Measurements from ENCODE around the gene INHBC. TPM values are rescaled to one million over a fixed set of nuclear protein-coding genes. Genes with fewer than 3 reads are reported as not detected.
A peak's percentile ranks its signal among the peaks of the same experiment; 100 is the strongest.

INHBC gene
- total and polyA plus RNA-seq, 2 donors (not counting 1 experiment from before 2014, with no cell fraction given): 0.17 to 0.31 TPM

- H2AFZ ChIP-seq (ENCODE audit: insufficient read depth, low read depth, low read length, poor library complexity, severe bottlenecking): no peak overlapping the region
- ChIA-PET CTCF (interaction anchor here (0.6 to 7.6 kb wide), 11 partner anchors 15 to 705 kb away, joined by 4 to 166 read pairs (median 15); partner anchors contain the start of gene ARHGAP9), POLR2A (no interaction called here)
- H3K4me1 ChIP-seq (ENCODE audit: control insufficient read depth in 2 of 2, insufficient read depth in 2 of 2, low read length in 2 of 2): peaks cover 27 to 36% of the 10 kb centered on the region in 2 donors
- H3K9me3 Mint-ChIP-seq (ENCODE audit: insufficient read depth): no peaks in the 10 kb centered on the region
- peak overlapping the region; percentile 32 for H3K27ac Mint-ChIP-seq
- H3K27me3 Mint-ChIP-seq: peaks cover 4% of the 10 kb centered on the region
- H3K36me3 ChIP-seq (replicated peaks in 1 of 2; ENCODE audit: control extremely low read depth in 1 of 2, control insufficient read depth in 1 of 2, extremely low read depth in 1 of 2, insufficient read depth in 2 of 2, low read length in 1 of 2): no peaks in the 10 kb centered on the region
- intact Hi-C loops (cut with micrococcal nuclease): loop anchor here (2.0 to 10.0 kb wide), 3 partner anchors 150 to 345 kb away; partner anchors contain the start of genes CDK4, MARCHF9 and STAT6
- H3K4me1 Mint-ChIP-seq: peaks cover 44% of the 10 kb centered on the region
- TF ChIP-seq EZH2 (IDR thresholded peaks at IDR 0.05; ENCODE audit: borderline replicate concordance, insufficient read depth, low read depth, low read length, poor library complexity, severe bottlenecking): no peak
- TF ChIP-seq, protein P1, sequence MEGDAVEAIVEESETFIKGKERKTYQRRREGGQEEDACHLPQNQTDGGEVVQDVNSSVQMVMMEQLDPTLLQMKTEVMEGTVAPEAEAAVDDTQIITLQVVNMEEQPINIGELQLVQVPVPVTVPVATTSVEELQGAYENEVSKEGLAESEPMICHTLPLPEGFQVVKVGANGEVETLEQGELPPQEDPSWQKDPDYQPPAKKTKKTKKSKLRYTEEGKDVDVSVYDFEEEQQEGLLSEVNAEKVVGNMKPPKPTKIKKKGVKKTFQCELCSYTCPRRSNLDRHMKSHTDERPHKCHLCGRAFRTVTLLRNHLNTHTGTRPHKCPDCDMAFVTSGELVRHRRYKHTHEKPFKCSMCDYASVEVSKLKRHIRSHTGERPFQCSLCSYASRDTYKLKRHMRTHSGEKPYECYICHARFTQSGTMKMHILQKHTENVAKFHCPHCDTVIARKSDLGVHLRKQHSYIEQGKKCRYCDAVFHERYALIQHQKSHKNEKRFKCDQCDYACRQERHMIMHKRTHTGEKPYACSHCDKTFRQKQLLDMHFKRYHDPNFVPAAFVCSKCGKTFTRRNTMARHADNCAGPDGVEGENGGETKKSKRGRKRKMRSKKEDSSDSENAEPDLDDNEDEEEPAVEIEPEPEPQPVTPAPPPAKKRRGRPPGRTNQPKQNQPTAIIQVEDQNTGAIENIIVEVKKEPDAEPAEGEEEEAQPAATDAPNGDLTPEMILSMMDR (IDR thresholded peaks at IDR 0.05): no peak
- H4K20me1 ChIP-seq (ENCODE audit: control insufficient read depth, insufficient read depth, low read length, poor library complexity, severe bottlenecking): no peaks in the 10 kb centered on the region
- H3K27me3 ChIP-seq (replicated peaks in 1 of 4; ENCODE audit: control extremely low read depth in 1 of 4, control insufficient read depth in 3 of 4, insufficient read depth in 4 of 4, low read length in 3 of 4): no peaks in the 10 kb centered on the region
- 100% methylated on average over 3 of the region's 6 CpGs for WGBS (ENCODE audit: insufficient coverage)
- no peak overlapping the region for H3K27ac ChIP-seq (ENCODE audit: low read length in 2 of 2)
- no peaks in the 10 kb centered on the region for H3K9me3 ChIP-seq (ENCODE audit: control extremely low read depth in 1 of 3, control insufficient read depth in 2 of 3, insufficient read depth in 1 of 3, low read length in 2 of 3)
- no peak for ATAC-seq (ENCODE audit: low read depth)
- DNase-seq: no peak
- H3K4me2 ChIP-seq (replicated peaks; ENCODE audit: low read depth, low read length, poor library complexity, severe bottlenecking): no peak overlapping the region
- no peak overlapping the region for H3K4me3 ChIP-seq (ENCODE audit: control extremely low read depth in 1 of 5, extremely low read depth in 1 of 5, insufficient read depth in 1 of 5, low read depth in 2 of 5, low read length in 4 of 5)
- peaks cover 2% of the 10 kb centered on the region for H3K79me2 ChIP-seq (ENCODE audit: control insufficient read depth, insufficient read depth, low read length)
- H3K9ac ChIP-seq (ENCODE audit: low read length): no peak overlapping the region
- no peak overlapping the region for H3K4me3 Mint-ChIP-seq
Measured at GRCh38 chr12:57456737-57457490, 22.3 kb downstream of the INHBC start.

GRCh38 chr12:57458665-57459054 lies 24.1 kb downstream of the INHBC start:
- CTCF ChIA-PET: interaction anchor here (0.6 to 7.6 kb wide), 46 partner anchors 8 to 448 kb away, joined by 3 to 166 read pairs (median 4); partner anchors contain the start of genes ARHGAP9, B4GALNT1, DDIT3 and INHBC
- TF ChIP-seq, protein P1 (IDR thresholded peaks at IDR 0.05): no peak
- no peak for TF ChIP-seq EZH2 (IDR thresholded peaks at IDR 0.05; ENCODE audit: borderline replicate concordance, insufficient read depth, low read depth, low read length, poor library complexity, severe bottlenecking)

More at GRCh38 chr12:57458665-57459054, 24.1 kb downstream of the INHBC start:
- H3K27me3 ChIP-seq (replicated peaks in 1 of 4; ENCODE audit: control extremely low read depth in 1 of 4, control insufficient read depth in 3 of 4, insufficient read depth in 4 of 4, low read length in 3 of 4): no peaks in the 10 kb centered on the region
- no peaks in the 10 kb centered on the region for H4K20me1 ChIP-seq (ENCODE audit: control insufficient read depth, insufficient read depth, low read length, poor library complexity, severe bottlenecking)
- no peaks in the 10 kb centered on the region for H3K27me3 Mint-ChIP-seq
- no peaks in the 10 kb centered on the region for H3K9me3 Mint-ChIP-seq (ENCODE audit: insufficient read depth)
- peak overlapping the region; percentile 78 for H2AFZ ChIP-seq (ENCODE audit: insufficient read depth, low read depth, low read length, poor library complexity, severe bottlenecking)
- 8% methylated on average over 2 of the region's 3 CpGs for WGBS (ENCODE audit: insufficient coverage)
- H3K36me3 ChIP-seq (replicated peaks in 1 of 2; ENCODE audit: control extremely low read depth in 1 of 2, control insufficient read depth in 1 of 2, extremely low read depth in 1 of 2, insufficient read depth in 2 of 2, low read length in 1 of 2): no peaks in the 10 kb centered on the region
- intact Hi-C loops (cut with micrococcal nuclease): loop anchor here (1.0 to 10.0 kb wide), 7 partner anchors 27 to 346 kb away; partner anchors contain the start of genes CDK4, DDIT3, MARCHF9 and R3HDM2
- peak overlapping the region; percentile 81 for H3K9ac ChIP-seq (ENCODE audit: low read length)
- H3K9me3 ChIP-seq (ENCODE audit: control extremely low read depth in 1 of 3, control insufficient read depth in 2 of 3, insufficient read depth in 1 of 3, low read length in 2 of 3): no peaks in the 10 kb centered on the region
- H3K4me1 ChIP-seq (ENCODE audit: control insufficient read depth in 2 of 2, insufficient read depth in 2 of 2, low read length in 2 of 2): peaks cover 30 to 54% of the 10 kb centered on the region in 2 donors
- H3K4me1 Mint-ChIP-seq: peaks cover 50% of the 10 kb centered on the region
- POLR2A ChIA-PET: interaction anchor here (0.7 to 2.0 kb wide), 6 partner anchors 18 to 216 kb away, joined by 3 to 10 read pairs (median 4); partner anchors contain the start of gene ARHGAP9
- H3K27ac Mint-ChIP-seq: peak overlapping the region; percentile 95
- peak overlapping the region; percentile 98 for H3K4me3 Mint-ChIP-seq
- ATAC-seq (ENCODE audit: low read depth) (no peak), DNase-seq (no peak)
- H3K27ac ChIP-seq (ENCODE audit: low read length in 2 of 2): peak overlapping the region; percentile 88 to 92
- peaks cover 6% of the 10 kb centered on the region for H3K79me2 ChIP-seq (ENCODE audit: control insufficient read depth, insufficient read depth, low read length)
- H3K4me3 ChIP-seq (ENCODE audit: control extremely low read depth in 1 of 5, extremely low read depth in 1 of 5, insufficient read depth in 1 of 5, low read depth in 2 of 5, low read length in 4 of 5): peak overlapping the region; percentile 58 to 93 (median 89)
- peak overlapping the region; percentile 94 for H3K4me2 ChIP-seq (replicated peaks; ENCODE audit: low read depth, low read length, poor library complexity, severe bottlenecking)

Data from B cell (primary cell).